ENCODE measurements around the gene HERC6. TPM values are rescaled to one million over a fixed set of nuclear protein-coding genes. Genes with fewer than 3 reads are reported as not detected.
A peak's percentile ranks its signal among the peaks of the same experiment; 100 is the strongest.
"Not testable (repeated sequence)": the region's sequence is repeated elsewhere in the genome, so short reads cannot be mapped to it uniquely, and the experiment has no call there.

Gene HERC6
- total and polyA plus RNA-seq, 2 experiments from 2014 or later = 7.7 to 11.5 TPM

- H3K4me3 ChIP-seq = no peak overlapping the region
- DNase-seq (ENCODE audit: low read depth in 1 of 2, low spot score in 1 of 2) = no peak
- H3K4me1 ChIP-seq (ENCODE audit: low read depth) = no peaks in the 10 kb centered on the region
- TF ChIP-seq, protein P1, sequence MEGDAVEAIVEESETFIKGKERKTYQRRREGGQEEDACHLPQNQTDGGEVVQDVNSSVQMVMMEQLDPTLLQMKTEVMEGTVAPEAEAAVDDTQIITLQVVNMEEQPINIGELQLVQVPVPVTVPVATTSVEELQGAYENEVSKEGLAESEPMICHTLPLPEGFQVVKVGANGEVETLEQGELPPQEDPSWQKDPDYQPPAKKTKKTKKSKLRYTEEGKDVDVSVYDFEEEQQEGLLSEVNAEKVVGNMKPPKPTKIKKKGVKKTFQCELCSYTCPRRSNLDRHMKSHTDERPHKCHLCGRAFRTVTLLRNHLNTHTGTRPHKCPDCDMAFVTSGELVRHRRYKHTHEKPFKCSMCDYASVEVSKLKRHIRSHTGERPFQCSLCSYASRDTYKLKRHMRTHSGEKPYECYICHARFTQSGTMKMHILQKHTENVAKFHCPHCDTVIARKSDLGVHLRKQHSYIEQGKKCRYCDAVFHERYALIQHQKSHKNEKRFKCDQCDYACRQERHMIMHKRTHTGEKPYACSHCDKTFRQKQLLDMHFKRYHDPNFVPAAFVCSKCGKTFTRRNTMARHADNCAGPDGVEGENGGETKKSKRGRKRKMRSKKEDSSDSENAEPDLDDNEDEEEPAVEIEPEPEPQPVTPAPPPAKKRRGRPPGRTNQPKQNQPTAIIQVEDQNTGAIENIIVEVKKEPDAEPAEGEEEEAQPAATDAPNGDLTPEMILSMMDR (IDR thresholded peaks at IDR 0.05; ENCODE audit: low read depth, low read length) = no peak
- H3K27ac ChIP-seq = peak overlapping the region; percentile 65
- no peaks in the 10 kb centered on the region for H3K27me3 ChIP-seq
- no peaks in the 10 kb centered on the region for H3K9me3 ChIP-seq (ENCODE audit: low read depth)
- H3K36me3 ChIP-seq = no peaks in the 10 kb centered on the region
These were observed 68.9 kb downstream of the HERC6 start for GRCh38 chr4:88447371-88448095.

- not testable (repeated sequence) for H3K4me3 ChIP-seq; DNase-seq (ENCODE audit: low read depth in 1 of 2, low spot score in 1 of 2); H3K4me1 ChIP-seq (ENCODE audit: low read depth); H3K36me3 ChIP-seq; H3K9me3 ChIP-seq (ENCODE audit: low read depth); H3K27me3 ChIP-seq
- peak overlapping the region; percentile 65 for H3K27ac ChIP-seq
These were observed 69.6 kb downstream of the HERC6 start for GRCh38 chr4:88448211-88448765.

DNA sequence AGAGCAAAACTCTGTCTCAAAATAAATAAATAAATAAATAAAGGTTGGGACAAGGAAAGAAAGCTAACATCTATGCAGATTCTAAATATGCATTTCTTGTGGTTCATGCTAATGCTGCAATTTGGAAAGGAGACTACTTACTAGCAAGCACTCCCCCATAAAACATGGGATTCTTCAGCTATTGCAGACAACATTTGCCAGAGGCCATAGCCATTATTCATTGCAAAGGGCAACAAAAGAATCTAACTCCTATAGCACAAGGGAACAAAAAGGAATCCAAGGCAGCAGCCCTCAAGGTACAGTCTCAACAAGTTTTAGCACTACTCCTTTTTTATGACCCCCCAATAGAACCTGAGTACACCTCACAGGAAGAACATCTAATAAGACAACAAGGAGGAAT is 70.2 kb downstream of the HERC6 start:
- TF ChIP-seq, protein P1 (IDR thresholded peaks at IDR 0.05; ENCODE audit: low read depth, low read length) = no peak
- no peaks in the 10 kb centered on the region for H3K9me3 ChIP-seq (ENCODE audit: low read depth)
- no peaks in the 10 kb centered on the region for H3K27me3 ChIP-seq
- no peaks in the 10 kb centered on the region for H3K36me3 ChIP-seq
- H3K4me3 ChIP-seq = no peak overlapping the region
- H3K4me1 ChIP-seq (ENCODE audit: low read depth) = no peaks in the 10 kb centered on the region
- DNase-seq (ENCODE audit: low read depth in 1 of 2, low spot score in 1 of 2) = no peak
- no peak overlapping the region for H3K27ac ChIP-seq

DNA sequence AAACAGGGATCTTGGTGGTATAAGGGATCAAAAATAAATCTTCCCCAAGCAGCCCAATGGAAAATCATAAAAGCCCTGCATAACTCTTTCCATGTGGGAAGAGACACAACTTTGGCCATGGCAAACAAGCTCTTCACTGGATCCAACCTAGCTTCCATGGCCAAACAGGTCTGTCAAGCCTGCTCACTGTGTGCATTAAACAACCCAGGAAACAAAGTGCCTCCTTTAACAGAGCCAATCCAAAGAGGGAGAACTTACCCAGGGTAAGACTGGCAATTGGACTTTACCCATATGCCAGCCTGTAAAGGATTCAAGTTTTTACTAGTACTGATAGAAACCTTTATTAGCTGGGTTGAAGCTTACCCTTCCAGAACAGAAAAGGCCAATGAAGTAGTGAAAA is 70.6 kb downstream of the HERC6 start:
- no peaks in the 10 kb centered on the region for H3K9me3 ChIP-seq (ENCODE audit: low read depth)
- no peaks in the 10 kb centered on the region for H3K36me3 ChIP-seq
- no peak overlapping the region for H3K27ac ChIP-seq
- TF ChIP-seq, protein P1 (IDR thresholded peaks at IDR 0.05; ENCODE audit: low read depth, low read length) = no peak
- no peaks in the 10 kb centered on the region for H3K27me3 ChIP-seq
- no peak overlapping the region for H3K4me3 ChIP-seq
- no peak for DNase-seq (ENCODE audit: low read depth in 1 of 2, low spot score in 1 of 2)
- H3K4me1 ChIP-seq (ENCODE audit: low read depth) = no peaks in the 10 kb centered on the region

- TF ChIP-seq, protein P1 (IDR thresholded peaks at IDR 0.05; ENCODE audit: low read depth, low read length) = no peak
- Histone ChIP-seq H3K36me3 (no peaks in the 10 kb centered on the region), H3K4me1 (ENCODE audit: low read depth) (no peaks in the 10 kb centered on the region), H3K9me3 (ENCODE audit: low read depth) (no peaks in the 10 kb centered on the region), H3K4me3 (no peak overlapping the region), H3K27me3 (no peaks in the 10 kb centered on the region), H3K27ac (no peak overlapping the region)
- DNase-seq (ENCODE audit: low read depth in 1 of 2, low spot score in 1 of 2) = no peak
These were observed 72.6 kb downstream of the HERC6 start for GRCh38 chr4:88451205-88451604.

DNA sequence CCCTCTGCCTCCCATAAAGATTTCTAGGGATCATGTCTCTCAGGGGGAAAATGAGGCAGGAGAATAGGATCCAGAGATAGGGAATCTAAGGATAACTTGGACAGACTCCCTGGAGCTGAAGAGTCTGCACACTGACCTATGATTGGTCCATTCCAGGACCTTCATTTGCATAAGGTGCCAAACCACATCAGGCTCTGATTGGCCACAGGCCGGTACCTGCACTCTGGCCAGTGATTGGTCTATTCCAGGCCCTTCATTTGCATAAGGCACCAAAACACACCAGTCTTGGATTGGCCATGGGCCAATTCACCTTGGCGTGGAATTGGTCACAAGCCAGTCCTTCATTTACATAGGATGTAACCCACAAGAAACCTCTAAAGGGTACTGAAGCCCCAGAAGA is 74.3 kb downstream of the HERC6 start:
- TF ChIP-seq, protein P1 (IDR thresholded peaks at IDR 0.05; ENCODE audit: low read depth, low read length) = no peak

More for the DNA sequence above, 74.3 kb downstream of the HERC6 start:
- no peaks in the 10 kb centered on the region for H3K9me3 ChIP-seq (ENCODE audit: low read depth)
- no peak overlapping the region for H3K4me3 ChIP-seq
- DNase-seq (ENCODE audit: low read depth in 1 of 2, low spot score in 1 of 2) = no peak
- peaks cover 12% of the 10 kb centered on the region for H3K27me3 ChIP-seq
- no peaks in the 10 kb centered on the region for H3K4me1 ChIP-seq (ENCODE audit: low read depth)
- H3K36me3 ChIP-seq = no peaks in the 10 kb centered on the region
- H3K27ac ChIP-seq = no peak overlapping the region

Data from cardiac muscle cell (in vitro differentiated cells and primary cell).